Lower leg skin (tissue), 3 donors: Measurements from ENCODE around the gene ZNF408.

Experiments
- CTCF ChIP-seq, 3 donors: fragments of 450-650 bp; IDR thresholded peaks; one replicate each; pipeline ENCODE4 v1.5.1; 2016; ENCODE audit warnings: antibody characterized with exemption in 3 of 3, mild to moderate bottlenecking in 3 of 3, moderate library complexity in 2 of 3
- POLR2A ChIP-seq, 2 donors: fragments of 450-650 bp; IDR thresholded peaks; one replicate each; pipeline ENCODE4 v1.6.1; 2016 to 2017; ENCODE audit warnings: antibody characterized with exemption in 2 of 2, mild to moderate bottlenecking in 1 of 2, moderate library complexity in 1 of 2

GRCh38 chr11:46655631-46656030 is 45.2 kb upstream of the ZNF408 start:
- TF ChIP-seq CTCF (IDR thresholded peaks at IDR 0.05) (no peak), POLR2A (IDR thresholded peaks at IDR 0.05) (no peak)
